Endothelial cell of umbilical vein (primary cell): ENCODE data around the gene ACAT2.

ENCODE experiments used
- CTCF ChIP-seq, 2 donors: IDR thresholded peaks; 1 replicate in 1 of 2; 2 replicates in 1 of 2; pipeline ENCODE4 v1.5.1; 2011; ENCODE audit warnings: low read length in 2 of 2, mild to moderate bottlenecking in 2 of 2, moderate library complexity in 2 of 2, control low read depth in 1 of 2, inconsistent platforms in 1 of 2, low read depth in 1 of 2; ENCODE audit not compliant: insufficient read depth in 1 of 2; ENCODE audit errors: extremely low read depth in 1 of 2
- EZH2 ChIP-seq: IDR thresholded peaks from 2 replicates; pipeline ENCODE4 v1.6.1; 2012; ENCODE audit warnings: borderline replicate concordance, low read depth, mild to moderate bottlenecking, moderate library complexity, low read length, inconsistent platforms; ENCODE audit not compliant: severe bottlenecking
- FOS ChIP-seq: IDR thresholded peaks from 2 replicates; pipeline ENCODE4 v1.6.1; 2011; ENCODE audit warnings: mild to moderate bottlenecking, low read length, moderate library complexity, borderline replicate concordance; ENCODE audit not compliant: insufficient read depth
- GATA2 ChIP-seq: IDR thresholded peaks from 2 replicates; pipeline ENCODE4 v1.7.0; 2011; ENCODE audit warnings: low read depth, mild to moderate bottlenecking, moderate library complexity, mixed read lengths, low read length; ENCODE audit not compliant: insufficient read length, insufficient read depth
- JUN ChIP-seq: IDR thresholded peaks from 2 replicates; pipeline ENCODE4 v1.6.1; 2011; ENCODE audit warnings: borderline replicate concordance, low read depth; ENCODE audit not compliant: insufficient read length, insufficient read depth
- MAX ChIP-seq: IDR thresholded peaks from 2 replicates; pipeline ENCODE4 v1.6.1; 2011; ENCODE audit not compliant: insufficient read depth, insufficient read length
- MYC ChIP-seq: IDR thresholded peaks from one replicate; pipeline ENCODE4 v1.6.1; 2011; ENCODE audit warnings: mild to moderate bottlenecking, low read depth, low read length
- POLR2A ChIP-seq: IDR thresholded peaks from 2 replicates; pipeline ENCODE4 v1.6.1; 2012; ENCODE audit warnings: low read depth, mild to moderate bottlenecking, control low read depth, low read length
- POLR2AphosphoS5 ChIP-seq: IDR thresholded peaks from 2 replicates; pipeline ENCODE4 v1.6.1; 2012; ENCODE audit warnings: low read depth, mild to moderate bottlenecking, control low read depth, low read length, moderate library complexity; ENCODE audit not compliant: insufficient read depth

- no peak for TF ChIP-seq CTCF (IDR thresholded peaks at IDR 0.05; ENCODE audit: extremely low read depth in 1 of 2, insufficient read depth in 1 of 2, low read depth in 1 of 2, low read length in 2 of 2)
- no peak for TF ChIP-seq MYC
- no peak for TF ChIP-seq EZH2
- no peak for TF ChIP-seq POLR2A
- TF ChIP-seq POLR2AphosphoS5 = no peak
- no peak for TF ChIP-seq JUN
- no peak for TF ChIP-seq FOS
- no peak for TF ChIP-seq MAX
- no peak for TF ChIP-seq GATA2
These were observed 16.3 kb downstream of the ACAT2 start for GRCh38 chr6:159778131-159778530.
